HCT116 (cell line): ENCODE results near the gene UBE2L6. TPM values are rescaled to one million over a fixed set of nuclear protein-coding genes. Genes with fewer than 3 reads are reported as not detected.

Source experiments
- ATAC-seq: fragments of 200-7000 bp; cut with Tn5 transposase; 2 replicates; pipeline ENCODE4 v1.9.1; 2020; ENCODE audit warnings: mild to moderate bottlenecking, moderate library complexity
- BruUV-seq: library from RNA; stranded (reverse); fragments of 400-500 nt; replicated peaks from 2 replicates; lab custom pipeline; 2021; lab: Mats Ljungman, UMichigan
- CTCF ChIA-PET: fragments of 300-600 bp; sonication (Branson Sonifier 250); formaldehyde crosslinking; loops from one replicate; lab custom pipeline; 2021; ENCODE audit warnings: antibody characterized with exemption; lab: Charles Lee
- POLR2A ChIA-PET: fragments of 300-600, 350-600 bp; sonication (Branson Sonifier 250); formaldehyde crosslinking; loops from one replicate; lab custom pipeline; 2021; ENCODE audit warnings: antibody characterized with exemption; lab: Charles Lee
- RAD21 ChIA-PET, 2 experiments: fragments of 300-600 bp; sonication (Branson Sonifier 250); formaldehyde crosslinking; loops; one replicate each; lab custom pipeline; 2023; ENCODE audit warnings: low total read pairs in 2 of 2; ENCODE audit not compliant: uncharacterized antibody in 2 of 2, unreplicated experiment in 2 of 2, low non-redundant PET in 1 of 2; lab: Charles Lee
- DNase-seq: peaks from one replicate; pipeline ENCODE4 v3.0.0-alpha.2; 2010; ENCODE audit warnings: low read depth, low spot score
- H2AFZ ChIP-seq: fragments of 200-600 bp; shearing (Covaris generic), sonication (generic); 2 replicates; pipeline ENCODE4 v1.6.1; 2017; ENCODE audit warnings: low read depth, mixed run types, mixed read lengths, antibody characterized with exemption, low read length; ENCODE audit not compliant: poor library complexity, severe bottlenecking
- H3K27ac ChIP-seq: 2 replicates; pipeline ENCODE4 v1.5.1; 2012; ENCODE audit warnings: low read depth, low read length
- H3K27me3 ChIP-seq: fragments of 200-600 bp; sonication (generic); 2 replicates; pipeline ENCODE4 v1.6.1; 2016; ENCODE audit warnings: mixed run types, low read length, mixed read lengths; ENCODE audit not compliant: insufficient read depth
- H3K36me3 ChIP-seq, 2 experiments: fragments of 200-500 bp in 1 of 2; fragments of 200-600 bp in 1 of 2; sonication (Bioruptor generic) in 1 of 2; sonication (generic) in 1 of 2; 2 replicates each; pipeline versions ENCODE4 v1.5.1 to v1.6.1; 2014 to 2016; ENCODE audit warnings: low read length in 2 of 2, inconsistent platforms in 1 of 2, mixed read lengths in 1 of 2, mixed run types in 1 of 2; ENCODE audit not compliant: insufficient read depth in 2 of 2, control insufficient read depth in 1 of 2
- H3K4me1 ChIP-seq, 2 experiments: fragments of 200-600 bp in 1 of 2; sonication (generic) in 1 of 2; 2 replicates each; pipeline versions ENCODE4 v1.5.1 to v1.6.1; 2012 to 2017; ENCODE audit warnings: low read length in 2 of 2, inconsistent platforms in 1 of 2, mild to moderate bottlenecking in 1 of 2, mixed read lengths in 1 of 2, mixed run types in 1 of 2, moderate library complexity in 1 of 2; ENCODE audit not compliant: insufficient read depth in 2 of 2, control insufficient read depth in 1 of 2
- H3K4me2 ChIP-seq: fragments of 200-600 bp; sonication (generic); 2 replicates; pipeline ENCODE4 v1.6.1; 2017; ENCODE audit warnings: mixed run types, low read length, mixed read lengths
- H3K4me3 ChIP-seq, 2 experiments: fragments of 200-600 bp in 1 of 2; sonication (generic) in 1 of 2; replicated peaks in 1 of 2; 2 replicates each; pipeline ENCODE4 v1.5.1; 2011 to 2016; ENCODE audit warnings: low read length in 2 of 2, control low read depth in 1 of 2, low read depth in 1 of 2, mild to moderate bottlenecking in 1 of 2, mixed read lengths in 1 of 2, mixed run types in 1 of 2
- H3K79me2 ChIP-seq: fragments of 200-600 bp; sonication (generic); 2 replicates; pipeline ENCODE4 v1.6.1; 2017; ENCODE audit warnings: mild to moderate bottlenecking, mixed run types, low read length, moderate library complexity, mixed read lengths; ENCODE audit not compliant: insufficient read depth
- H3K9ac ChIP-seq: fragments of 200-600 bp; sonication (generic); 2 replicates; pipeline ENCODE4 v1.6.1; 2016; ENCODE audit warnings: low read length, mixed read lengths
- H3K9me2 ChIP-seq: fragments of 200-600 bp; sonication (generic), shearing (Covaris generic); 2 replicates; pipeline ENCODE4 v1.6.1; 2017; ENCODE audit warnings: mixed run types, mild to moderate bottlenecking, moderate library complexity; ENCODE audit not compliant: insufficient read depth
- H3K9me3 ChIP-seq, 2 experiments: fragments of 200-500 bp in 1 of 2; fragments of 200-600 bp in 1 of 2; sonication (Bioruptor generic) in 1 of 2; sonication (generic) in 1 of 2; 2 replicates each; pipeline ENCODE4 v1.6.1; 2014 to 2017; ENCODE audit warnings: low read length in 2 of 2, mixed read lengths in 2 of 2, inconsistent platforms in 1 of 2, low read depth in 1 of 2, mild to moderate bottlenecking in 1 of 2, mixed run types in 1 of 2, moderate library complexity in 1 of 2; ENCODE audit not compliant: control insufficient read depth in 1 of 2, insufficient read depth in 1 of 2
- H4K20me1 ChIP-seq: fragments of 200-600 bp; sonication (generic), shearing (Covaris generic); 2 replicates; pipeline ENCODE4 v1.6.1; 2017; ENCODE audit warnings: mixed run types, mild to moderate bottlenecking, moderate library complexity; ENCODE audit not compliant: insufficient read depth
- CTCF ChIP-seq, 3 experiments: fragments of 200-600 bp in 1 of 3; sonication (generic) in 1 of 3; IDR thresholded peaks in 2 of 3; conservative IDR thresholded peaks in 1 of 3; 2 replicates each; pipeline ENCODE4 v1.5.1; 2012 to 2017; ENCODE audit warnings: low read depth in 2 of 3, low read length in 2 of 3, antibody characterized with exemption in 1 of 3, borderline replicate concordance in 1 of 3, control low read depth in 1 of 3, mild to moderate bottlenecking in 1 of 3, mixed read lengths in 1 of 3, mixed run types in 1 of 3, moderate library complexity in 1 of 3; ENCODE audit not compliant: insufficient read depth in 1 of 3
- ELF1 ChIP-seq: IDR thresholded peaks from 2 replicates; pipeline ENCODE4 v1.6.1; 2012; ENCODE audit warnings: low read depth, borderline replicate concordance
- FOSL1 ChIP-seq: IDR thresholded peaks from 2 replicates; pipeline ENCODE4 v1.6.1; 2012; ENCODE audit warnings: low read depth
- RAD21 ChIP-seq: IDR thresholded peaks from 2 replicates; pipeline ENCODE4 v1.6.1; 2012; ENCODE audit warnings: low read depth, mild to moderate bottlenecking
- SP1 ChIP-seq: IDR thresholded peaks from 2 replicates; pipeline ENCODE4 v1.6.1; 2012; ENCODE audit warnings: low read depth
- TCF7L2 ChIP-seq: IDR thresholded peaks from 2 replicates; pipeline ENCODE4 v1.7.0; 2011; ENCODE audit warnings: borderline replicate concordance, inconsistent platforms; ENCODE audit not compliant: insufficient read depth, insufficient read length; ENCODE audit errors: extremely low read depth
- ZBTB33 ChIP-seq: IDR thresholded peaks from 2 replicates; pipeline ENCODE4 v1.6.1; 2011; ENCODE audit warnings: mild to moderate bottlenecking, low read length, moderate library complexity; ENCODE audit not compliant: insufficient replicate concordance; ENCODE audit errors: extremely low read depth
- ZNF274 ChIP-seq: fragments of 200-500 bp; sonication (Bioruptor generic); IDR thresholded peaks from 2 replicates; pipeline ENCODE4 v1.6.1; 2014; ENCODE audit warnings: mild to moderate bottlenecking, low read depth, low read length, inconsistent platforms
- intact Hi-C: fragments of 100-400 bp; cut with micrococcal nuclease; formaldehyde crosslinking; loops from 2 replicates; pipeline ENCODE4 v1.10.0; 2022
- total RNA-seq: library from RNA; stranded (reverse); gene quantifications from one replicate; pipeline ENCODE4 v1.2.1, GENCODE V29; 2021; ENCODE audit not compliant: unreplicated experiment
- TF ChIP-seq, protein P1 (sequence below): IDR thresholded peaks from 2 replicates; pipeline ENCODE4 v1.6.1; 2012

UBE2L6 gene
- total RNA-seq, 1 experiment from 2014 or later: 24.8 TPM

DNA sequence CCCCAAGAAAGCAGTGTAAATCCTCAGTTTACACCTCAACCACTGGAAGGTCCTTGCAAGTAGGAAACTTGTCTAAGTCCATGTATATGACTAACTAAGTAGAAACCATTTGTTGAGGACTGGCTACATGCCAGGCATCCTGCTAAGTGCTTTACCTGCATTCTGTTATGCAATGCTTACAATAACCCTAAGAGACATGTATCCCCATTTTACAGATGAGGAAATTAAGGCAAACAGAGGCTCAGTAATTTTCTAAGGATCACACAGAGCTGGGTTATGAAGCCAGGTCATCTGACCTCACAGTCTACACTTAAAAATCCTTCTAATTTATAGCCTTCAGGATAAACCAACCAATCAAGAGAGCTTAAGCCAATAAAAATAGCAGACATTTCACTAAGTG is 38.5 kb downstream of the UBE2L6 start:
- intact Hi-C loops: loop anchor here (5.0 kb wide), 1 partner anchor 983 kb away; no protein-coding TSS in a partner anchor
- no peak overlapping the region for H3K9ac ChIP-seq
- H3K36me3 ChIP-seq: peaks cover 2 to 7% of the 10 kb centered on the region in 2 experiments; a peak in 1 of 4 replicates
- RAD21 ChIA-PET: no interaction called here
- no peak overlapping the region for H3K27ac ChIP-seq
- POLR2A ChIA-PET: no interaction called here
- TF ChIP-seq SP1 (no peak), FOSL1 (no peak)
- H3K79me2 ChIP-seq: peaks cover 26% of the 10 kb centered on the region
- H3K4me1 ChIP-seq: peaks cover 16 to 17% of the 10 kb centered on the region in 2 experiments
- H3K27me3 ChIP-seq: no peaks in the 10 kb centered on the region
- H3K4me3 ChIP-seq: peak overlapping the region; percentile 64 to 84; a peak in 1 of 4 replicates
- no peaks in the 10 kb centered on the region for H3K9me2 ChIP-seq
- CTCF ChIA-PET: interaction anchor here (1.0 to 5.2 kb wide), 4 partner anchors 36 to 71 kb away, joined by 4 to 78 read pairs (median 23); partner anchors contain the start of gene RTN4RL2
- no TSS peak for BruUV-seq
- no peaks in the 10 kb centered on the region for H3K9me3 ChIP-seq
- ATAC-seq (no peak), DNase-seq (no peak)
- no peak overlapping the region for H2AFZ ChIP-seq
- H4K20me1 ChIP-seq: no peaks in the 10 kb centered on the region
- peak overlapping the region; percentile 93; the same call in 1 of the 2 replicates for H3K4me2 ChIP-seq

GRCh38 chr11:57527056-57527631 is 40.3 kb downstream of the UBE2L6 start:
- no peak for ATAC-seq
- no peaks in the 10 kb centered on the region for H3K9me2 ChIP-seq
- TF ChIP-seq ZBTB33 (no peak), TCF7L2 (peak; percentile 36), ZNF274 (no peak), ELF1 (no peak), CTCF (IDR thresholded peaks at IDR 0.05 in 2 of 3, conservative IDR thresholded peaks at IDR 0.05 in 1 of 3; ENCODE audit: borderline replicate concordance in 1 of 3, insufficient read depth in 1 of 3, low read depth in 2 of 3, low read length in 2 of 3) (peak; percentile 85 to 97 (median 91)), RAD21 (peak; percentile 95)
- TF ChIP-seq, protein P1, sequence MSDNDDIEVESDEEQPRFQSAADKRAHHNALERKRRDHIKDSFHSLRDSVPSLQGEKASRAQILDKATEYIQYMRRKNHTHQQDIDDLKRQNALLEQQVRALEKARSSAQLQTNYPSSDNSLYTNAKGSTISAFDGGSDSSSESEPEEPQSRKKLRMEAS: no peak
- DNase-seq: peak; percentile 32
- peaks cover 16 to 17% of the 10 kb centered on the region in 2 experiments for H3K4me1 ChIP-seq
- RAD21 ChIA-PET: interaction anchor here (1.0 to 1.2 kb wide), 2 partner anchors 34 kb away, joined by 6 to 9 read pairs; no protein-coding TSS in a partner anchor
- peaks cover 26% of the 10 kb centered on the region for H3K79me2 ChIP-seq
- BruUV-seq: no TSS peak
- POLR2A ChIA-PET: interaction anchor here (0.6 to 3.1 kb wide), 2 partner anchors 34 to 117 kb away, joined by 4 to 9 read pairs; no protein-coding TSS in a partner anchor
- no peaks in the 10 kb centered on the region for H3K9me3 ChIP-seq
- no peak overlapping the region for H3K4me3 ChIP-seq
- CTCF ChIA-PET: interaction anchor here (1.1 to 5.2 kb wide), 10 partner anchors 12 to 182 kb away, joined by 3 to 78 read pairs (median 7); partner anchors contain the start of genes RTN4RL2 and SLC43A1
- H3K9ac ChIP-seq: no peak overlapping the region
- no peak overlapping the region for H3K4me2 ChIP-seq
- intact Hi-C loops: loop anchor here (1.0 to 5.0 kb wide), 4 partner anchors 34 to 985 kb away; no protein-coding TSS in a partner anchor
- H3K27ac ChIP-seq: no peak overlapping the region
- H3K27me3 ChIP-seq: no peaks in the 10 kb centered on the region
- H4K20me1 ChIP-seq: no peaks in the 10 kb centered on the region
- no peak overlapping the region for H2AFZ ChIP-seq
- H3K36me3 ChIP-seq: peaks cover 2 to 7% of the 10 kb centered on the region in 2 experiments; a peak in 1 of 4 replicates
